COR-L47 (cell line): ENCODE measurements around the gene TTBK1.

ENCODE experiments used
- DNase-seq: peaks from one replicate; lab custom pipeline; 2025; lab: John Stamatoyannopoulos, UW

The TTBK1 gene

GRCh38 chr6:43255408-43256054 lies 12.2 kb downstream of the TTBK1 start:
- no peak for DNase-seq

GRCh38 chr6:43256670-43257366 lies 13.5 kb downstream of the TTBK1 start:
- DNase-seq = no peak

- no peak for DNase-seq
These were observed 14.3 kb downstream of the TTBK1 start for GRCh38 chr6:43257367-43258145.

- no peak for DNase-seq
These were observed 14.9 kb downstream of the TTBK1 start for GRCh38 chr6:43258180-43258579.

GRCh38 chr6:43258807-43259686 lies 15.8 kb downstream of the TTBK1 start:
- DNase-seq = no peak

GRCh38 chr6:43260791-43261190 lies 17.5 kb downstream of the TTBK1 start:
- no peak for DNase-seq

- DNase-seq = no peak
These were observed 17.9 kb downstream of the TTBK1 start for GRCh38 chr6:43261198-43261597.

GRCh38 chr6:43262000-43262779 lies 18.9 kb downstream of the TTBK1 start:
- no peak for DNase-seq

- DNase-seq = no peak
These were observed 19.6 kb downstream of the TTBK1 start for GRCh38 chr6:43262780-43263313.

- DNase-seq = no peak
These were observed 20.3 kb downstream of the TTBK1 start for GRCh38 chr6:43263314-43264178.

GRCh38 chr6:43264599-43265145 lies 21.4 kb downstream of the TTBK1 start:
- DNase-seq = no peak

GRCh38 chr6:43265564-43265963 lies 22.3 kb downstream of the TTBK1 start:
- DNase-seq = no peak

GRCh38 chr6:43267619-43268354 lies 24.5 kb downstream of the TTBK1 start:
- no peak for DNase-seq

- DNase-seq = no peak
These were observed 25.0 kb downstream of the TTBK1 start for GRCh38 chr6:43268355-43268700.

GRCh38 chr6:43268782-43269272 lies 25.5 kb downstream of the TTBK1 start:
- no peak for DNase-seq

- no peak for DNase-seq
These were observed 26.2 kb downstream of the TTBK1 start for GRCh38 chr6:43269273-43270007.

- no peak for DNase-seq
These were observed 28.0 kb downstream of the TTBK1 start for GRCh38 chr6:43271103-43271815.

- DNase-seq = no peak
These were observed 28.7 kb downstream of the TTBK1 start for GRCh38 chr6:43271944-43272343.
